Kidney epithelial cell (primary cell): ENCODE results near the gene TPRG1. TPM values are rescaled to one million over a fixed set of nuclear protein-coding genes. Genes with fewer than 3 reads are reported as not detected.

Experiments
- DNase-seq: peaks from one replicate; pipeline ENCODE4 v3.0.0-alpha.2; 2010; ENCODE audit warnings: low read depth
- H3K27me3 ChIP-seq: 2 replicates; pipeline ENCODE4 v1.6.0; 2011; ENCODE audit warnings: low read length; ENCODE audit not compliant: control insufficient read depth, insufficient read depth
- H3K36me3 ChIP-seq: 2 replicates; pipeline ENCODE4 v1.5.1; 2011; ENCODE audit warnings: low read length; ENCODE audit not compliant: control insufficient read depth, insufficient read depth
- H3K4me3 ChIP-seq: 2 replicates; pipeline ENCODE4 v1.5.1; 2011; ENCODE audit warnings: low read depth, mild to moderate bottlenecking, control low read depth, low read length
- total RNA-seq: library from RNA; depleted of rRNA; stranded (reverse); fragments of >200 nt; gene quantifications from 2 replicates; pipeline ENCODE4 v1.2.3, GENCODE V29; 2015
- TF ChIP-seq, protein P1 (sequence below): IDR thresholded peaks from 2 replicates; pipeline ENCODE4 v1.5.1; 2011; ENCODE audit warnings: mild to moderate bottlenecking, moderate library complexity, low read length, control low read depth, inconsistent platforms; ENCODE audit not compliant: insufficient read depth, poor library complexity, severe bottlenecking

The TPRG1 gene
- total RNA-seq, 1 donor from 2014 or later: 1.4 TPM

DNA sequence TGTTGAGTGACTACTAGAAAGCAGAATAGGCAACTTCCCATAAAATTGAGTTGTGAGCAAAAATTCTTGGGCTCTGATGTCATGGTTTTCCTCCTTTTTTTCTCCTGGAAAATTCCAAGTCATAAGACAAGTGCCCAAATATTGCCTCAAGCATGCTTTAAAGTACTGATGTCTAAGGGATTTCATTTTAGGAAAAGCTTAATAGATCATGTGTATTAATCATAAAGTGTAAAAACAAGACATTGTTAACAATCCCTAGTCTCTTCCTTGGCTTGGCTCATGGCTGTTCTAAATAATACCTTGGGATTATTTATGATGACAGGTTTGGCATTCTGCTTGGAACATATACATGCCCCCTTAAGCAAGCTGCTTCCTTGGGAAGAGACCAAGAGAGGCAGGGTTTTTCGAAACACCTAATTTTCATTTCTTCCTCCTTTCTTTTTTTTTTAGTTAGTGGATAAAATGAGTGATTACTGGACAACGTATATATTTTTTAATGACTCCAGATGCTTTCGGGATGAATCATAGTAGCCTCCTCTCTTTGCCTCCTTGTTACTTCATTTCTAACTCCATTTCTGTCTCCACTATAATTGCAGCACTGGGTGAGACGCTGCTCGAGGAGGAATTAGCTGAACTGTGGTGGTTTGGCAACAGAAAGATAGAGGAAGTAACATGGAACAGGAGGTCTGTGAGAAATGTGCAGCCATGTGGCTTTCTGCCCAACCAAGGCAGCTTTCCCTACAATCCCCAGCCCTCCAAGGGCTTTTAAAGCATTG, 104.9 kb downstream of the TPRG1 start:
- Histone ChIP-seq H3K36me3 (no peaks in the 10 kb centered on the region), H3K4me3 (no peak overlapping the region), H3K27me3 (no peaks in the 10 kb centered on the region)
- no peak for DNase-seq
- TF ChIP-seq, protein P1, sequence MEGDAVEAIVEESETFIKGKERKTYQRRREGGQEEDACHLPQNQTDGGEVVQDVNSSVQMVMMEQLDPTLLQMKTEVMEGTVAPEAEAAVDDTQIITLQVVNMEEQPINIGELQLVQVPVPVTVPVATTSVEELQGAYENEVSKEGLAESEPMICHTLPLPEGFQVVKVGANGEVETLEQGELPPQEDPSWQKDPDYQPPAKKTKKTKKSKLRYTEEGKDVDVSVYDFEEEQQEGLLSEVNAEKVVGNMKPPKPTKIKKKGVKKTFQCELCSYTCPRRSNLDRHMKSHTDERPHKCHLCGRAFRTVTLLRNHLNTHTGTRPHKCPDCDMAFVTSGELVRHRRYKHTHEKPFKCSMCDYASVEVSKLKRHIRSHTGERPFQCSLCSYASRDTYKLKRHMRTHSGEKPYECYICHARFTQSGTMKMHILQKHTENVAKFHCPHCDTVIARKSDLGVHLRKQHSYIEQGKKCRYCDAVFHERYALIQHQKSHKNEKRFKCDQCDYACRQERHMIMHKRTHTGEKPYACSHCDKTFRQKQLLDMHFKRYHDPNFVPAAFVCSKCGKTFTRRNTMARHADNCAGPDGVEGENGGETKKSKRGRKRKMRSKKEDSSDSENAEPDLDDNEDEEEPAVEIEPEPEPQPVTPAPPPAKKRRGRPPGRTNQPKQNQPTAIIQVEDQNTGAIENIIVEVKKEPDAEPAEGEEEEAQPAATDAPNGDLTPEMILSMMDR: no peak

DNA sequence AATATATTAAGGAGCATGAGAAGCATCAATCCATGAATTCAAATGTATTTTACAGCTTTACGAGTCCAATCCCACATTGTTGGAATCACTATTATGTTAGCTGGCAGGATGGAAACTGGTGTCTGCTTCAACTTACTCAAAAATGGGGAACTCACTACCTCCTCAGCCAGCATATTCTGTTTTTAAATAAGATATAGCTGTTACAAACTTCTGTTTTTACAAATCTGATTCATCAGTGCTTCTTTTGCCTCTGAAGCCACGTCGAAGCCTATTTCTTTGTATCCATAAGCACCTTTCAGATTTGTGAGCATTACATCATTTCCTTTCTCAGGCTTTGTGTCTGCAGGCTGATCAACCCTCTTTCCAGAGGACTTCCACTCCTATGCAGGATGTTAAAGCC, 105.9 kb downstream of the TPRG1 start:
- H3K36me3 ChIP-seq: no peaks in the 10 kb centered on the region
- no peaks in the 10 kb centered on the region for H3K27me3 ChIP-seq
- H3K4me3 ChIP-seq: no peak overlapping the region
- no peak for DNase-seq
- TF ChIP-seq, protein P1: no peak

DNA sequence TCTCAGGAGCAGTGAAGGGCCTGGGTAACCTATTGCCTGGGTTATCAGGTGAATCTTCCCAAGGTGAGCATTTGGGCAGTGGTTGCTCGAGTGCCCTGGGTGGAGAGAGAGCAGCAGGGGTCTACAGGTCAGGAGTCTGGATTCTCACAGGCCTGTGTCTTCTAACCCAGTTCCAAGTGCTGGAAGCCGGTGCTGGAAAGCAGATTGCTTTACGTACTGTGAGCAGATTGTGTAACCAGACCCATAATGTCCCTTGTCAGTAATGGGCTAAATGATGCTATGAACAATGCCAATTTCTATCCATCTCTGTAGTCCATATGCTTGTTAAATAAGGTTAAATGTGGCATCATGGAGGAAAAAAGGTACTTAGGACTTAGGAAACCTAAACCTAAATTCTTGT, 106.5 kb downstream of the TPRG1 start:
- no peaks in the 10 kb centered on the region for H3K36me3 ChIP-seq
- no peak overlapping the region for H3K4me3 ChIP-seq
- no peaks in the 10 kb centered on the region for H3K27me3 ChIP-seq
- DNase-seq: no peak
- TF ChIP-seq, protein P1: no peak

DNA sequence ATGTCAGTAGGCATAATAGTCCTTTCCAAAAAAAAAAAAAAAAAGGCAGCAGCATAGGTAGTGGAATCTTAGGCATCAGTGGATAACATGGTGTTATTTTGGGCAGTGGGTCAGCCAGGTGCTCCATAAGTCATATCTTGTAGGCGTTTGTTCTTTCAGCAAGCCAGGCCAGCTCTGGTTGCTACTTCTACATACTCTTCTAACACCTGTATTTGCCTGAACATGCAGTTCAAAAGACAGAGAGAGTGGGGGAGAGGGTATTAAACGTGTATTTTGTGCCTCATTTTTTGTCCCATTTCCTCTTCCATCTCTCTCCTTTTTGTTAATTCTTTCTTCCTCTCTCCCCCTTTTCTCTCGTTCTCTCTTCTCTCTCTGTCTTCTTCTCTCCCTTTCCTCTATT, 110.4 kb downstream of the TPRG1 start:
- no peak for DNase-seq

DNA sequence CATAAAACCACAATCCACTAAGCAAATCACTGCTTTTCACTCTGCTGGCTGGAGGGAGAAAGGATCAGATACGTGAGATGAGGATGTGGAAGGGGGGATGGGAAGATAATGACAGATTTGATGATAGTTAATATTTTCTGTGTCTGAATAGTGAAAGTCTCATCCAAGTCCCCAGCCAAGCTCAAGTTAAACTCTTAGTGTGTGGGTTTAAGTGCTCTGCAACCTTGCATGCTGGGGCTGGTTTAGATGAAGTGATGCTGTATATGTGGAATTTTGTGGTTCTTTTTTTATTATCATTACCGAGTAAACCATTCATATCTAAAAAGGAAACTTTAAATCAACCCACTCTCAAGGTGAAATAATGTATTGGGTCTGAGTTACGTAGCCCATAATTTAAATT, 111.0 kb downstream of the TPRG1 start:
- no peak for DNase-seq
- Histone ChIP-seq H3K36me3 (no peaks in the 10 kb centered on the region), H3K4me3 (no peak overlapping the region), H3K27me3 (no peaks in the 10 kb centered on the region)
- TF ChIP-seq, protein P1: no peak

More for the DNA sequence above, 110.4 kb downstream of the TPRG1 start:
- TF ChIP-seq, protein P1: no peak
- H3K4me3 ChIP-seq: no peak overlapping the region
- H3K36me3 ChIP-seq: no peaks in the 10 kb centered on the region
- no peaks in the 10 kb centered on the region for H3K27me3 ChIP-seq

DNA sequence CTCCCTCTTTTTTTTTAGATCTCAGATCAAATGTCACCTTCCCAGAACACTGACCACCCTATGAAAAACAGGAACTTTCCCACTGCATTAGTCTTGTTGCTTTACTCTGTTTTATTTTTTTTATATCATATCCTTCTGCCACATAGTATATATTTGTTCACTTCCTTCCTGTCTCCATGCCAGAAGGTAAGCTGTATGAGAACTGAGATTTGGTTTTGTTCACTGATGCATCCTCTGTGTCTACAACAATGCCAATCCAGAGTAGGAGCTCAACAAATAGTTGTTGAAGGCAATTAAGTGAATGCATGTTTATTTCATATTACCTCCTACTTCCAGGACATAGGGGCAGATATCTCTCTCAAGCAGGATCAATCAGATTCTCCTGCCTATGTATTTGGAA, 114.4 kb downstream of the TPRG1 start:
- TF ChIP-seq, protein P1: no peak
- Histone ChIP-seq H3K36me3 (no peaks in the 10 kb centered on the region), H3K27me3 (no peaks in the 10 kb centered on the region), H3K4me3 (no peak overlapping the region)
- DNase-seq: no peak
